Effector CD4-positive, alpha-beta T cell (primary cell): ENCODE data around the gene TFB1M.
"Not testable (repeated sequence)": the region's sequence is repeated elsewhere in the genome, so short reads cannot be mapped to it uniquely, and the experiment has no call there.

Experiments
- DNase-seq: peaks from one replicate; pipeline ENCODE4 v3.0.0-alpha.2; 2020

Gene TFB1M

GRCh38 chr6:155297669-155298068 is 16.6 kb downstream of the TFB1M start:
- DNase-seq = no peak

DNA sequence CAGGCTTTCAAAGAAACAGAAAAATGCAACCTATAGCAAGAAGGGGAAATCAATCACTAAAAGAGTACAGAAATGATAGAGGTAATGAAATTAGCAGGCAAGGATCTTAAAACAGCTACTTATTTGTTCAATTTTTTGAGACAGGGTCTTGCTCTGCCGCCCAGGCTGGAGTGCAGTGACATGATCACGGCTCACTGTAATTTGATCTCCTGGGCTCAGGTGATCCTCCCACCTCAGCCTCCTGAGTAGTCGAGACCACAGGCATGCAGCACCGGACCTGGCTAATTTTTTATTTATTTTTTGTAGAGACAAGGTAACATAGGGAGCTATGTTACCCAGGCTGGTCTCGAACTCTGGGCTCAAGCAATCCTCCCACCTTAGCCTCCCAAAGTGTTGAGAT is 21.6 kb downstream of the TFB1M start:
- DNase-seq = no peak

DNA sequence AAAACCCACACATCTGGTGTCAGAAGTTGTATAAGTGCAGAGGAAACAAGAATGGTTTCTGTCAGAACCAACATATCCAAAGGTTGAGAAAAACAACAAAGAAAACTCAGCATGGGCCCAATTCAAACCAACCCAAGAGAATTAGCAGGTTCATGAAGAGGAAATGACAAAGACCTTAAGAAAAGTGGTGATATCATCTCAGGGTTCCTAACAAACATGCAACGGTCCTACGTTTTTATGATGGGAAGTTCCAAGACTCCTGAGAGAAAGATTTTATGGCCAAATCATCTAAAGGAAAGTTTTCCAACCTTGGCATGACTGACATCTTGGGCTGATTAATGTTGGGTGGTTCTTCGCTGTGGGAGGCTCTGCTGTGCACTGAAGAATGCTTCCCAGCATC is 23.0 kb downstream of the TFB1M start:
- no peak for DNase-seq

DNA sequence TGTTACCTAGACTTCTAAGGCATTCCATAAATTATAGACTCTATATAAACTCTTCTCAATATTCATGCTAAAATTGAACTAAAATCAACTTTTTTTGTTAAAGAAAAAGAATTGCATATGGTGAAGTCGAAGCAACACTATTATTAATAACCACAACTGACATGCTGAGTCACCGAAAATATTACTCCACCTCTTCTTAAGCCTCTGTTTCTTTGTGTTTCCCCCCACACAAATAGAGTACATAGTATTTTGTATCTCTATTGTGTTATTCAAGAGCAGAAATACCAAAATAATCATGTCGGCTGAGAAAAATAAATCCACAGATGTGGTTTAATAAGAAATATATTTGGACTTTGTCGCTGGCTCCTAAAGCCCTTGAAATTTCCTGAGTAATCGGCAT is 23.8 kb downstream of the TFB1M start:
- DNase-seq = no peak

DNA sequence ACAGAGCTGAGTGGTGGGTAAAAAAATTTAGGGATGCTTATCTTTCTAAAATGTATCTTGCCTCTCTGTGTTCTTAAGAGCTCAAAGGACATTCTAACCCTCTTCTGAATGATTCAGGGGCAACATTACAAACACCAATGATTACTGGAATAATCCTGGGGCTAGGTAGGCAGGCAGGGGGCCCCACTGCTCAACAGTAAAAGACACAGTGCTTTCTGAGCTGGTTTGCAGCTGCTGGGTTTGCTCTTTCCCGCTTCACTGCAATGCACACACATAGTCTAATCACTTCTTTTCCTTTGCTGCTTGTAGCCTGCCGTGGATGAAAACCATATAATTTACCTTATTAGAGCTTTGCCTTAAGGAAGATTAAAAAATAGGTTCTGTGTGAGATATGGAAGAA is 26.5 kb downstream of the TFB1M start:
- DNase-seq = no peak

GRCh38 chr6:155284775-155285174 is 29.5 kb downstream of the TFB1M start:
- DNase-seq = no peak

DNA sequence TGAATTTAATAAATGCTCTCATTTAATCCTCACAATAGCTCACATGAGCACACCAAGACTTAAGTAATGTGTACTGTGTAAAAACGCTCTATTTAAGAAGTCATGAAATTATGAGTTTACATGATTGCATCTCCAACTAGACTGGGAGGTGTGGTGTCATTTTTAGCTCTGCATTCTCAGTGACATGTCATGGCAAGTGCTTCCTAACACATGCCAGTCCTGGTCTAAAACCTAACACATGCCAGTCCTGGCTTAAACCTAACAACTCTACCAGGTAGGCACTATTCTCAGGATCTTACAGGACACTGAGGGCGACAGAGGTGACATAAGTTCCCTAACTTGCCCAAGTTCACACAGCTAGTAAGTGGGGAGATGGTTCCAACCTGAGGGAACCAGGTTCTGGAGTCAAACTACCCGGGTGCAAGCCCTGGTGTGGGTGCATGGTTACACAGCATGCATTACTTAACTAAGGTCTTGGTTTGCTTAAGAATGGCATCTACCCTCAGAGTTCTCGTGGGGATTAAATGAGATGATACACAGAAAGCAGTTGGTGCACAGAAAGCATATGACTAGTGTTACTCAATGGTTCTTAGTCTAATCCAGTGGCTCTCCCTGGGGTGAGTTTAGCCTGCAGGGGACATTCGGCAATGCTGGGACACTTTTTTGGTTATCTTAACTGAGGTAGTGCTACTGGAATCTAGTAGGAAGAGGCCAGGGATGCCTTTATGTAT is 35.8 kb downstream of the TFB1M start:
- no peak for DNase-seq

DNA sequence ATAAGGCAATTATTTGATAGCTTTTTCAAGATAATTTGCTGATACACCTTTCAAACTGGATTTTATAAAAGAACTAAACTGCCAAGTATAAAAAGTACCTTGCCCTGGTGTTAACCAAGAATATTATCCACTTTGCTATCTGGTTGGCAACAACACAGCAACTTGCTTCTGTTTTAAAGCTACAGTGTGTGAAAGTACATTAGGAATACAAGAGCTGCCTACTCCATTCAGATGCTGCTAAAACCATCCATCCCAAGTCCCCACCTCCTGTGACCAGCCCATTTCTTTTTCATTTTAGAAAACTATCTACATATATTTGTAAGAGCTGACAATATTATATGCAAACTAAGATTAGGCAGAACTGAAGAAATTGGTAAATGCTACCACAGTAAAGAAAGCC is 37.6 kb downstream of the TFB1M start:
- no peak for DNase-seq

DNA sequence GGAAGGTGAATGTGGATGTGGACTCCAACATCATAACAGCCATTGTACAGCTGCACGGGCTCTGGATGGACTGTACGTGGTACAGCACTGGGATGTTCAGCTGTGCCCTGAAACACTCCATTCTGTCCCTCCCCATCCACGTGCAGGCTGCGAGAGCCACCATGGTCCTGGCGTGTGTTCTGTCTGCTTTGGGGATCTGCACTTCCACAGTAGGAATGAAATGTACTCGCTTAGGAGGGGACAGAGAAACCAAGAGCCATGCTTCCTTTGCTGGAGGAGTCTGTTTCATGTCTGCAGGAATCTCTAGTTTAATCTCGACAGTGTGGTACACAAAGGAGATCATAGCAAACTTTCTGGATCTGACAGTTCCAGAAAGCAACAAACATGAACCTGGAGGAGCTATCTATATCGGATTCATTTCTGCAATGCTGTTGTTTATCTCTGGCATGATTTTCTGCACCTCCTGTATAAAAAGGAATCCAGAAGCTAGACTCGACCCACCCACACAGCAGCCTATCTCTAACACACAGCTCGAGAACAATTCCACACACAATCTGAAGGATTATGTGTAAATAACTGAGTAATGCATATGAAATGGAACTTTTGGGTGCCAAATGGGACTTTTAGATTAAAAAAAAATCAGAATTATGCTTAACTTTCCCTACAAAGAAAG is 38.3 kb downstream of the TFB1M start:
- no peak for DNase-seq

- DNase-seq = no peak
Observed at GRCh38 chr6:155274533-155274932, 39.8 kb downstream of the TFB1M start.

GRCh38 chr6:155274106-155274505 is 40.2 kb downstream of the TFB1M start:
- no peak for DNase-seq

DNA sequence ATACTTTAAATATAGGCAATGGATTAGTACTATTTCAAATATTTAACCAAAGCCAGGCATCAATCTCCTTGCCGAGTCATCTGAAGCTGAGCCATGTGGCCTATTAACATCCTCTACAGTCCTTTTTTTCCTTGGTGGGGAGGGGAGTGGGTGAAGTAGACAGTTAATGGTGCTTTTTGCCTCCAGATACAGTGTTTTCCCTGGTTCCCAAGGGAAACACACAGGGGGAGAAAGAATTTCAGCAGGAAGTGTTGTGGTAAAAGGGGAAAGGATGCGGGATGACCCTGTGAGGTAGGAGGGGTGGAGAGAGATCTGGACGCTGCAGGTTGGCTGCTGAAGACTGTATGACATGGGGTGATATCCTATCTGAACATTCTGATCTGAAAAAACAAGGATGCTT is 40.9 kb downstream of the TFB1M start:
- no peak for DNase-seq

GRCh38 chr6:155272353-155273232 is 41.7 kb downstream of the TFB1M start:
- DNase-seq = no peak

GRCh38 chr6:155271145-155271544 is 43.1 kb downstream of the TFB1M start:
- DNase-seq = no peak

DNA sequence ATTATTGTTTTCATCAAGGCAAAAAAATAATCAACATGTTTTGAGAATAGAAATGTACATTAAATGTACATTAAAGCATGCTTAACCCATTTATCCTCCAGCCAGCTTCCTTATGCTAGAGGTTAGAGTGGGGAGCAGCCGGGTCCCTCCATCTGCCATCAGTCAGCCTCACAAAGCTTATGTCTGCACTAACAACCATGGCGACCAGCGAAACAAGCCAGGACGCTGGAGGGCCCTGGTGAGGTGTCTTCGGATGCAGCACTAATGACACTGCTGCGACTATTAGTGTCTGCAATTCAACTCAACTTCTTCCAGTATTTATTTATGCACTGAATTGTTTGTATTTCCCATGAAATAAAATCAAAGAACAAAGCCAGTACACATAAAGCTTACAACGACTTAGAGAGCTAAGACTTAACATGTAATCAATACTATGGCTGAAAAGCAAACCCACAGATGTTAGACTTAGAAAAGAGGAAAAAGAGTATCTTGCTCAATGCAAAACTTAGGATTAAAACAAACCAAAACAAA is 43.7 kb downstream of the TFB1M start:
- DNase-seq = no peak

GRCh38 chr6:155269765-155270164 is 44.5 kb downstream of the TFB1M start:
- no peak for DNase-seq

DNA sequence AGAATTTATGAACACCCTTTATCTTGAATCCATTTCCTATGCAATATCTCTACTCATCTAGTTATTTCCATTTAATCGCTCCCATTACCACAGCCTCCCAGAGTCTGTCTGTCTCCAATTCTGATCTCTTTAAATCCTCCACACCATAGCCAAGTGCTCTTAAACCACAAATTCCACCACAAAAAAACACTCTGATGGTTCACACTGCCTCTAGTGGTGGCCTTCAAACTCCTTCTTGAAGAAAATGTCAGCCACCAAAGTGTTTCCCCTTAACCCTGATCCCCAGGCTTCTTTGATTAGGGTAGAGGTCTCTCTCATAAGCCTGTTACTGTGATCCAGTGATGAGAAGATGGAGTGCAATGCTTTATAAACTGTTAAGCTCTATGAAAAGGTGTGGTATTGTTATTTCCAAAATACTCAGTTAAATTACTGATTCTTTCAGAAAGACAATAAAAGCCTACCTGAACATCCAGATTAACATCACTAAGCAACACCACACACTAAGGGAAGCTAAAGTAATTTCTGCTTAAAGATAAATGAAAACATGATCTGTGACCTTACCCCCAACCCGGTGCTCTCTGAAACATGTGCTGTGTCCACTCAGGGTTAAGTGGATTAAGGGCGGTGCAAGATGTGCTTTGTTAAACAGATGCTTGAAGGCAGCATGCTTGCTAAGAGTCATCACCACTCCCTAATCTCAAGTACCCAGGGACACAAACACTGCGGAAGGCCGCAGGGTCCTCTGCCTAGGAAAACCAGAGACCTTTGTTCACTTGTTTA is 46.0 kb downstream of the TFB1M start:
- not testable (repeated sequence) for DNase-seq

GRCh38 chr6:155267411-155267810 is 46.9 kb downstream of the TFB1M start:
- no peak for DNase-seq

DNA sequence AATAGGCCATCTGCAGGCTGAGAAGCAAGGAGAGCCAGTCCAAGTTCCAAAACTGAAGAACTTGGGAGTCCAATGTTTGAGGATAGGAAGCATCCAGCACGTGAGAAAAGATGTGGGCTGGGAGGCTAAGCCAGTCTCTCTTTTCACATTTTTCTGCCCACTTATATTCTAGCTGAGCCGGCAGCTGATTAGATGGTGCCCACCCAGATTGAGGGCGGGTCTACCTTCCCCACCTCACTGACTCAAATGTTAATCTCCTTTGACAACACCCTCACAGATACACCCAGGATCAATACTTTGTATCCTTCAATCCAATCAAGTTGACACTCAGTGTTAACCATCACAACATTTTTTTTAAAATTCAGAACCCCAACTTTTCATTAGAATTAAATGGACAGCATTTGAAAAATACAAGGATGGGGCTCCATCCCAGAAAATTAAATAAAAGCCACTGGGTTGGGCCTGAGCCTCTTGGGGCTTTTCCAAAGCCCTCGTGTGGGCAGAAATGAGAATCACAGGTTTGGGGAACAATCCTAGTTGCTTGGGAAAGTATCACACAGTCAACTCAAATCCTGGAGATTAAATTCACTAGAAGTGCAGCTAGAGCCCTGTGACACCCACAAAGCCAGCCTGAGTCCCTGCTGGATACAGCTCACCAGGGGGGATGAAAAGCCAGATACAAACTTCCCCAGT is 48.3 kb downstream of the TFB1M start:
- DNase-seq = no peak

- DNase-seq = no peak
Observed at GRCh38 chr6:155264693-155265320, 49.5 kb downstream of the TFB1M start.

GRCh38 chr6:155263373-155264063 is 50.8 kb downstream of the TFB1M start, which contains the start of gene CLDN20:
CLDN20 (plus strand) TSS chr6:155264013; CDS start chr6:155275720, 11,707 bp downstream.
- DNase-seq = no peak
